HepG2 (cell line): ENCODE measurements around the gene RDH12. TPM values are rescaled to one million over a fixed set of nuclear protein-coding genes. Genes with fewer than 3 reads are reported as not detected.

Experiments used
- ATAC-seq: fragments of 200-7000 bp; cut with Tn5 transposase; 3 replicates; pipeline ENCODE4 v1.9.1; 2020; ENCODE audit warnings: mild to moderate bottlenecking, moderate library complexity
- BruUV-seq: library from RNA; stranded (reverse); fragments of 400-500 nt; replicated peaks from 2 replicates; lab custom pipeline; 2021; lab: Mats Ljungman, UMichigan
- CTCF ChIA-PET: fragments of 300-600 bp; formaldehyde crosslinking; extraction: SDS; loops from one replicate; lab custom pipeline; 2021; ENCODE audit warnings: low total read pairs, inconsistent platforms, low intra/inter-chr PET ratio; lab: Yijun Ruan, JAX
- POLR2A ChIA-PET: fragments of 350-600 bp; sonication (Branson Sonifier 250); formaldehyde crosslinking; loops from one replicate; lab custom pipeline; 2020; ENCODE audit warnings: antibody characterized with exemption, inconsistent platforms; lab: Yijun Ruan, JAX
- DNase-seq: peaks from one replicate; pipeline ENCODE4 v3.0.0-alpha.2; 2015; ENCODE audit warnings: low spot score
- FAIRE-seq: peaks from 3 replicates; lab custom pipeline; 2011; peaks lifted over from hg19 to GRCh38; lab: Jason Lieb, UNC
- H2AFZ ChIP-seq: one replicate; pipeline ENCODE4 v1.6.1; 2011; ENCODE audit warnings: low read length, inconsistent platforms
- H3K27ac ChIP-seq: fragments of 300-600 bp; 3 replicates; pipeline ENCODE4 v1.8.0; 2011; ENCODE audit warnings: mixed run types, mild to moderate bottlenecking, mixed read lengths, low read length, inconsistent platforms; ENCODE audit not compliant: insufficient read depth; ENCODE audit errors: extremely low read length
- H3K27me3 ChIP-seq, 2 experiments: fragments of 200-600 bp in 1 of 2; 2 replicates in 1 of 2; 3 replicates in 1 of 2; pipeline versions ENCODE4 v1.6.0 to v1.8.0; 2011; ENCODE audit warnings: low read length in 2 of 2, mild to moderate bottlenecking in 2 of 2, moderate library complexity in 2 of 2, inconsistent platforms in 1 of 2; ENCODE audit not compliant: insufficient read depth in 2 of 2, control insufficient read depth in 1 of 2
- H3K36me3 ChIP-seq, 2 experiments: fragments of 200-600 bp in 1 of 2; replicated peaks in 1 of 2; 2 replicates in 1 of 2; 3 replicates in 1 of 2; pipeline versions ENCODE4 v1.5.1 to v1.8.0; 2011; ENCODE audit warnings: low read length in 2 of 2, inconsistent platforms in 1 of 2; ENCODE audit not compliant: insufficient read depth in 2 of 2, control insufficient read depth in 1 of 2
- H3K4me1 ChIP-seq: 2 replicates; pipeline ENCODE4 v1.5.1; 2012; ENCODE audit warnings: low read length, inconsistent platforms; ENCODE audit not compliant: insufficient read depth
- H3K4me2 ChIP-seq: 2 replicates; pipeline ENCODE4 v1.6.0; 2011; ENCODE audit warnings: low read depth, low read length, inconsistent platforms
- H3K4me3 ChIP-seq, 3 experiments: fragments of 200-600 bp in 1 of 3; sonication (generic), shearing (Covaris generic) in 1 of 3; replicated peaks in 1 of 3; 2 replicates each; pipeline ENCODE4 v1.5.1; 2011 to 2016; ENCODE audit warnings: low read length in 3 of 3, inconsistent platforms in 2 of 3, low read depth in 2 of 3, mild to moderate bottlenecking in 2 of 3, control low read depth in 1 of 3, mixed read lengths in 1 of 3; ENCODE audit not compliant: insufficient read depth in 1 of 3
- H3K79me2 ChIP-seq: one replicate; pipeline ENCODE4 v1.6.1; 2011; ENCODE audit warnings: low read length, inconsistent platforms; ENCODE audit not compliant: insufficient read depth
- H3K9ac ChIP-seq: 2 replicates; pipeline ENCODE4 v1.6.0; 2011; ENCODE audit warnings: mild to moderate bottlenecking, low read depth, low read length, inconsistent platforms; ENCODE audit not compliant: insufficient read depth
- H3K9me3 ChIP-seq: 2 replicates; pipeline ENCODE4 v1.5.1; 2012; ENCODE audit warnings: mild to moderate bottlenecking, low read length
- H4K20me1 ChIP-seq: 2 replicates; pipeline ENCODE4 v1.6.0; 2011; ENCODE audit warnings: inconsistent platforms, mild to moderate bottlenecking, low read length, moderate library complexity; ENCODE audit not compliant: insufficient read depth
- BRCA1 ChIP-seq: sonication (generic); formaldehyde crosslinking; IDR thresholded peaks from 2 replicates; pipeline ENCODE4 v1.4.0; 2020; ENCODE audit warnings: missing genetic modification reagents
- HNRNPLL ChIP-seq: fragments of 200-400 bp; formaldehyde crosslinking; IDR thresholded peaks from 2 replicates; pipeline ENCODE4 v1.6.1; 2017; ENCODE audit warnings: mild to moderate bottlenecking, low read depth, low read length; ENCODE audit not compliant: poor library complexity, severe bottlenecking
- MED1 ChIP-seq: sonication (generic); formaldehyde crosslinking; IDR thresholded peaks from 2 replicates; pipeline ENCODE4 v1.4.0; 2020; ENCODE audit warnings: missing genetic modification reagents
- POLR2G ChIP-seq: fragments of 200-400 bp; formaldehyde crosslinking; IDR thresholded peaks from 2 replicates; pipeline ENCODE4 v1.6.1; 2018; ENCODE audit warnings: mild to moderate bottlenecking, low read depth, low read length, moderate library complexity
- SALL1 ChIP-seq: sonication (generic); formaldehyde crosslinking; IDR thresholded peaks from 2 replicates; pipeline ENCODE4 v1.8.0; 2022; ENCODE audit warnings: mild to moderate bottlenecking, missing genetic modification reagents
- ZFP36L2 ChIP-seq: sonication (generic); formaldehyde crosslinking; IDR thresholded peaks from 2 replicates; pipeline ENCODE4 v1.4.0; 2020; ENCODE audit warnings: missing genetic modification reagents
- ZFP37 ChIP-seq: sonication (generic); formaldehyde crosslinking; IDR thresholded peaks from 2 replicates; pipeline ENCODE4 v1.4.0; 2020; ENCODE audit warnings: missing genetic modification reagents, borderline replicate concordance
- ZFP62 ChIP-seq: sonication (generic); formaldehyde crosslinking; IDR thresholded peaks from 2 replicates; pipeline ENCODE4 v1.4.0; 2020; ENCODE audit warnings: missing genetic modification reagents
- ZNF121 ChIP-seq: sonication (generic); formaldehyde crosslinking; IDR thresholded peaks from 2 replicates; pipeline ENCODE4 v1.5.0; 2020; ENCODE audit warnings: mild to moderate bottlenecking, missing genetic modification reagents
- ZNF33B ChIP-seq: sonication (generic); formaldehyde crosslinking; IDR thresholded peaks from 2 replicates; pipeline ENCODE4 v1.5.1; 2020; ENCODE audit warnings: mild to moderate bottlenecking, missing genetic modification reagents
- ZNF501 ChIP-seq: sonication (generic); formaldehyde crosslinking; IDR thresholded peaks from 2 replicates; pipeline ENCODE4 v1.5.1; 2020; ENCODE audit warnings: mild to moderate bottlenecking, moderate library complexity, missing genetic modification reagents
- ZNF816 ChIP-seq: sonication (generic); formaldehyde crosslinking; IDR thresholded peaks from 2 replicates; pipeline ENCODE4 v1.8.0; 2022; ENCODE audit warnings: missing genetic modification reagents, mild to moderate bottlenecking, borderline replicate concordance
- ZSCAN21 ChIP-seq: sonication (generic); formaldehyde crosslinking; IDR thresholded peaks from 2 replicates; pipeline ENCODE4 v1.8.0; 2022; ENCODE audit warnings: mild to moderate bottlenecking, missing genetic modification reagents, moderate library complexity, borderline replicate concordance
- WGBS: methylation state at CpG from one replicate; pipeline ENCODE4 v1.1.6; 2017; ENCODE audit warnings: low lambda C conversion rate; 5-methylcytosine and 5-hydroxymethylcytosine counted together
- in situ Hi-C: cut with HindIII; loops from 2 replicates; pipeline ENCODE4 v1.10.0; 2017; ENCODE audit warnings: low pct_unique_long_range_greater_than_20kb; ENCODE audit not compliant: extremely low pct_ligation_motif_present
- intact Hi-C: fragments of 100-400 bp; cut with micrococcal nuclease; formaldehyde crosslinking; loops from one replicate; pipeline ENCODE4 v1.10.0; 2022; ENCODE audit not compliant: unreplicated experiment
- polyA plus RNA-seq, 8 experiments: library from polyadenylated mRNA; depleted of rRNA in 3 of 8; stranded (reverse) in 7 of 8; unstranded in 1 of 8; fragments of >200 nt; fragmentation: Illumina TruSeq in 4 of 8; extraction: Trizol in 4 of 8; gene quantifications; 2 replicates each; pipeline versions ENCODE4 v1.2.1 to v1.2.3, GENCODE V29; 2011 to 2016; ENCODE audit warnings: low read depth in 4 of 8, missing spikeins in 1 of 8, mixed read lengths in 1 of 8; ENCODE audit not compliant: insufficient read depth in 1 of 8
- total RNA-seq, 5 experiments: library from RNA; depleted of rRNA; stranded (reverse); fragments of >200 nt; fragmentation: Illumina TruSeq; extraction: Trizol; gene quantifications; 2 replicates each; pipeline ENCODE4 v1.2.3, GENCODE V29; 2016; ENCODE audit warnings: low read depth in 1 of 5
- TF ChIP-seq, protein P1 (sequence below): IDR thresholded peaks from 2 replicates; pipeline ENCODE4 v1.6.1; 2016; ENCODE audit warnings: low read depth, missing genetic modification reagents, missing compliant biosample characterization
- TF ChIP-seq, protein P2 (sequence below): sonication (generic); formaldehyde crosslinking; IDR thresholded peaks from 2 replicates; pipeline ENCODE4 v1.5.1; 2020; ENCODE audit warnings: mild to moderate bottlenecking, moderate library complexity, missing genetic modification reagents
- TF ChIP-seq, protein P3 (sequence below): sonication (generic); formaldehyde crosslinking; IDR thresholded peaks from 2 replicates; pipeline ENCODE4 v1.4.0; 2020; ENCODE audit warnings: mild to moderate bottlenecking, missing genetic modification reagents

RDH12 gene
- total and polyA plus RNA-seq, 2 of the 13 experiments (the other 11 are each of a cell fraction or from before 2014, with no cell fraction given): 1.6 to 2.1 TPM

GRCh38 chr14:67674480-67675218, 27.0 kb upstream of the RDH12 start, which contains the start of gene VTI1B:
Gene VTI1B (minus strand): TSS chr14:67674632. CDS start chr14:67674489, 143 bp downstream.
- H3K27me3 ChIP-seq: no peaks in the 10 kb centered on the region; a peak in 1 of 5 replicates
- H3K36me3 ChIP-seq: peaks cover 10 to 25% of the 10 kb centered on the region in 2 experiments
- peak within 1 kb of the TSS; percentile 98 for H3K27ac ChIP-seq
- H3K4me3 ChIP-seq: peak within 1 kb of the TSS; percentile 89 to 100 (median 95)
- no peaks in the 10 kb centered on the region for H3K9me3 ChIP-seq
- CTCF ChIA-PET: interaction anchor here (1.8 kb wide), 1 partner anchor 30 kb away, joined by 7 read pairs; no protein-coding TSS in a partner anchor
- ATAC-seq (peak; percentile 95), DNase-seq (peak; percentile 65), FAIRE-seq (no peak)
- H4K20me1 ChIP-seq: peaks cover 4% of the 10 kb centered on the region; the same call in 1 of the 2 replicates
- peaks cover 33% of the 10 kb centered on the region for H3K79me2 ChIP-seq
- peak within 1 kb of the TSS; percentile 99 for H3K9ac ChIP-seq
- POLR2A ChIA-PET: interaction anchor here (0.8 to 2.0 kb wide), 7 partner anchors 12 to 75 kb away, joined by 3 to 13 read pairs (median 4); partner anchors contain the start of genes PIGH and RDH11
- 0% methylated on average over 10 of the region's 87 CpGs for WGBS
- no TSS peak for BruUV-seq
- no peak within 1 kb of the TSS for H2AFZ ChIP-seq
- intact Hi-C loops: loop anchor here (2.0 kb wide), 1 partner anchor 30 kb away; no protein-coding TSS in a partner anchor
- H3K4me2 ChIP-seq: peak within 1 kb of the TSS; percentile 90
- H3K4me1 ChIP-seq: peaks cover 20% of the 10 kb centered on the region
- in situ Hi-C loops: no loop called here
- TF ChIP-seq POLR2G (peak; percentile 78), ZNF121 (CRISPR knock-in tag) (no peak), BRCA1 (CRISPR knock-in tag) (no peak), ZNF33B (CRISPR knock-in tag) (peak; percentile 51; the same call in 1 of the 2 replicates), ZFP62 (CRISPR knock-in tag) (no peak), ZNF501 (CRISPR knock-in tag) (peak; percentile 88), ZSCAN21 (peak; percentile 21; the same call in 1 of the 2 replicates), ZNF816 (CRISPR knock-in tag) (peak; percentile 30; the same call in 1 of the 2 replicates), SALL1 (peak; percentile 53), MED1 (peak; percentile 46; the same call in 1 of the 2 replicates), ZFP37 (no peak), ZFP36L2 (no peak), HNRNPLL (peak; percentile 54)
- TF ChIP-seq, protein P1, sequence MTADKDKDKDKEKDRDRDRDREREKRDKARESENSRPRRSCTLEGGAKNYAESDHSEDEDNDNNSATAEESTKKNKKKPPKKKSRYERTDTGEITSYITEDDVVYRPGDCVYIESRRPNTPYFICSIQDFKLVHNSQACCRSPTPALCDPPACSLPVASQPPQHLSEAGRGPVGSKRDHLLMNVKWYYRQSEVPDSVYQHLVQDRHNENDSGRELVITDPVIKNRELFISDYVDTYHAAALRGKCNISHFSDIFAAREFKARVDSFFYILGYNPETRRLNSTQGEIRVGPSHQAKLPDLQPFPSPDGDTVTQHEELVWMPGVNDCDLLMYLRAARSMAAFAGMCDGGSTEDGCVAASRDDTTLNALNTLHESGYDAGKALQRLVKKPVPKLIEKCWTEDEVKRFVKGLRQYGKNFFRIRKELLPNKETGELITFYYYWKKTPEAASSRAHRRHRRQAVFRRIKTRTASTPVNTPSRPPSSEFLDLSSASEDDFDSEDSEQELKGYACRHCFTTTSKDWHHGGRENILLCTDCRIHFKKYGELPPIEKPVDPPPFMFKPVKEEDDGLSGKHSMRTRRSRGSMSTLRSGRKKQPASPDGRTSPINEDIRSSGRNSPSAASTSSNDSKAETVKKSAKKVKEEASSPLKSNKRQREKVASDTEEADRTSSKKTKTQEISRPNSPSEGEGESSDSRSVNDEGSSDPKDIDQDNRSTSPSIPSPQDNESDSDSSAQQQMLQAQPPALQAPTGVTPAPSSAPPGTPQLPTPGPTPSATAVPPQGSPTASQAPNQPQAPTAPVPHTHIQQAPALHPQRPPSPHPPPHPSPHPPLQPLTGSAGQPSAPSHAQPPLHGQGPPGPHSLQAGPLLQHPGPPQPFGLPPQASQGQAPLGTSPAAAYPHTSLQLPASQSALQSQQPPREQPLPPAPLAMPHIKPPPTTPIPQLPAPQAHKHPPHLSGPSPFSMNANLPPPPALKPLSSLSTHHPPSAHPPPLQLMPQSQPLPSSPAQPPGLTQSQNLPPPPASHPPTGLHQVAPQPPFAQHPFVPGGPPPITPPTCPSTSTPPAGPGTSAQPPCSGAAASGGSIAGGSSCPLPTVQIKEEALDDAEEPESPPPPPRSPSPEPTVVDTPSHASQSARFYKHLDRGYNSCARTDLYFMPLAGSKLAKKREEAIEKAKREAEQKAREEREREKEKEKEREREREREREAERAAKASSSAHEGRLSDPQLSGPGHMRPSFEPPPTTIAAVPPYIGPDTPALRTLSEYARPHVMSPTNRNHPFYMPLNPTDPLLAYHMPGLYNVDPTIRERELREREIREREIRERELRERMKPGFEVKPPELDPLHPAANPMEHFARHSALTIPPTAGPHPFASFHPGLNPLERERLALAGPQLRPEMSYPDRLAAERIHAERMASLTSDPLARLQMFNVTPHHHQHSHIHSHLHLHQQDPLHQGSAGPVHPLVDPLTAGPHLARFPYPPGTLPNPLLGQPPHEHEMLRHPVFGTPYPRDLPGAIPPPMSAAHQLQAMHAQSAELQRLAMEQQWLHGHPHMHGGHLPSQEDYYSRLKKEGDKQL (CRISPR knock-in tag): peak; percentile 31; the same call in 1 of the 2 replicates
- TF ChIP-seq, protein P2, sequence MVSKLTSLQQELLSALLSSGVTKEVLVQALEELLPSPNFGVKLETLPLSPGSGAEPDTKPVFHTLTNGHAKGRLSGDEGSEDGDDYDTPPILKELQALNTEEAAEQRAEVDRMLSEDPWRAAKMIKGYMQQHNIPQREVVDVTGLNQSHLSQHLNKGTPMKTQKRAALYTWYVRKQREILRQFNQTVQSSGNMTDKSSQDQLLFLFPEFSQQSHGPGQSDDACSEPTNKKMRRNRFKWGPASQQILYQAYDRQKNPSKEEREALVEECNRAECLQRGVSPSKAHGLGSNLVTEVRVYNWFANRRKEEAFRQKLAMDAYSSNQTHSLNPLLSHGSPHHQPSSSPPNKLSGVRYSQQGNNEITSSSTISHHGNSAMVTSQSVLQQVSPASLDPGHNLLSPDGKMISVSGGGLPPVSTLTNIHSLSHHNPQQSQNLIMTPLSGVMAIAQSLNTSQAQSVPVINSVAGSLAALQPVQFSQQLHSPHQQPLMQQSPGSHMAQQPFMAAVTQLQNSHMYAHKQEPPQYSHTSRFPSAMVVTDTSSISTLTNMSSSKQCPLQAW (CRISPR knock-in tag): no peak
- TF ChIP-seq, protein P3, sequence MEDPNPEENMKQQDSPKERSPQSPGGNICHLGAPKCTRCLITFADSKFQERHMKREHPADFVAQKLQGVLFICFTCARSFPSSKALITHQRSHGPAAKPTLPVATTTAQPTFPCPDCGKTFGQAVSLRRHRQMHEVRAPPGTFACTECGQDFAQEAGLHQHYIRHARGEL (CRISPR knock-in tag): no peak
